ENCODE measurements around the gene DALRD3.
"Not testable (repeated sequence)": the region's sequence is repeated elsewhere in the genome, so short reads cannot be mapped to it uniquely, and the experiment has no call there.

The DALRD3 gene

GRCh38 chr3:49021213-49021812, 2.9 kb upstream of the DALRD3 start:
- DNase-seq, result peak; percentile 97

- peak; percentile 57 for DNase-seq
Measured at GRCh38 chr3:49020330-49021212, 2.2 kb upstream of the DALRD3 start.

- DNase-seq, result no peak
Measured at GRCh38 chr3:49019941-49020329, 1.6 kb upstream of the DALRD3 start.

DNA sequence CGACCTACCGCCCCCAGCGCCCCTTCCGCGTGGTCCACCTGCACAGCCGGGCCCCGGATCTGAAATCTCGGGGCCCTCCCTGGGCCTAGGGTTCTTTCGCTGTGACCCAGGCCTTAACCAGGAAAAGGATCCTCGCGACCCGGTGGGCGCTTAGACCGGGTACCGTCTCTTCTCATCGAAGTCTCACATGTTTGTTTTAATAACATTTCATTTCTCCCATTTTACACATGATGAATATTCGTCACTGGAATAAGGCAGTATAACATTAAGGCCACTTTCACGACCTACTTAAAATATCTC, 277 bp upstream of the DALRD3 start:
- DNase-seq, result no peak

GRCh38 chr3:49017229-49017970, 980 bp downstream of the DALRD3 start:
- peak; percentile 48 for DNase-seq

- DNase-seq, result no peak
Measured at GRCh38 chr3:49016414-49017228, 1.8 kb downstream of the DALRD3 start.

DNA sequence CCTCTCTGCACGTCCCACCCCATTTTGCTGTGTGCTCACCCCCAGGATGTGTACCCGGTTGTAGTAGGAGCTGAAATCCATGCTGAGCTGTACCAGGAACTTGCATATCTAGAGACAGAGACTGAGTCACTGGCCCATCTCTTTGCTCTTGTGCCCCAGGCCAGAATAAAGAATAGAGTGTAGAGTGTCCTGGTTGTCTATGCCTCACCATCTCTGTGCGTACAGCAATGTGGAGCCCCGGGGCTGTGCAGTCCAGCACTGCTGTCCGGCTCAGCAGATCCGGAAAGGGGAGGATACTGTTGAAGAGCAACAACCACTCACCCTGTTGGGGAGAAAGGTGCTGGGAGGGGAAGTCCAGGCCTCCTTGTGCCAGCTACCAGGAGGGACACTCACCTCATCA, 2.6 kb downstream of the DALRD3 start:
- no peak for DNase-seq

GRCh38 chr3:49015072-49015471, 3.3 kb downstream of the DALRD3 start:
- DNase-seq, result no peak

DNA sequence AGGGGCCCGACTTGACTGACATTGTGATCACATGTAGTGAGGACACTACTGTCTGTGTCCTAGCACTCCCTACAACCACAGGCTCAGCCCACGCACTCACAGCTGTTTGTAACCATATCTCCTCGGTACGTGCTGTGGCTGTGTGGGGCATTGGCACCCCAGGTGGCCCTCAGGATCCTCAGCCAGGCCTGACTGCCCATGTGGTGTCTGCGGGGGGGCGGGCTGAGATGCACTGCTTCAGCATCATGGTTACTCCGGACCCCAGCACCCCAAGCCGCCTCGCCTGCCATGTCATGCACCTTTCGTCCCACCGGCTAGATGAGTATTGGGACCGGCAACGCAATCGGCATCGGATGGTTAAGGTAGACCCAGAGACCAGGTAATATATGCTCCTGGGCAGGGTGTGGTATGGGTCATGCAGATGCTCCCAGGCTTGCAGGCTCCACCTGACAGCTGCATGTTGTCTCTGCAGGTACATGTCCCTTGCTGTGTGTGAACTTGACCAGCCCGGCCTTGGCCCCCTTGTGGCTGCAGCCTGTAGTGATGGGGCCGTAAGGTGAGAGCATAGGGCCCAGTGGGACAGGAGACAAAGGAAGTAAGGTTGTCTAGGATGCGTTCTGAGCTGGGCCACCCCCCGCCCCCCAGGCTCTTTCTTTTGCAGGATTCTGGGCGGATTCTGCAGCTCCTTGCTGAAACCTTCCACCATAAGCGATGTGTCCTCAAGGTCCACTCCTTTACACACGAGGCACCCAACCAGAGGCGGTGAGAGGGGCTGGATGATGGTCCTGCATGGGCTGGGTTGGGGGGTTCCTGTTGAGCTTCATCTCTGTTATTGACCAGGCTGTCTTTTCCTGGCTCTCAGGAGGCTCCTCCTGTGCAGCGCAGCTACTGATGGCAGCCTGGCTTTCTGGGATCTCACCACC, 4.4 kb downstream of the DALRD3 start:
- peak; percentile 44 for DNase-seq

GRCh38 chr3:49013113-49013737, 5.2 kb downstream of the DALRD3 start:
- no peak for DNase-seq

- no peak for DNase-seq
Measured at GRCh38 chr3:49012441-49013017, 5.9 kb downstream of the DALRD3 start.

- DNase-seq, result no peak
Measured at GRCh38 chr3:49009396-49009795, 9.0 kb downstream of the DALRD3 start.

DNA sequence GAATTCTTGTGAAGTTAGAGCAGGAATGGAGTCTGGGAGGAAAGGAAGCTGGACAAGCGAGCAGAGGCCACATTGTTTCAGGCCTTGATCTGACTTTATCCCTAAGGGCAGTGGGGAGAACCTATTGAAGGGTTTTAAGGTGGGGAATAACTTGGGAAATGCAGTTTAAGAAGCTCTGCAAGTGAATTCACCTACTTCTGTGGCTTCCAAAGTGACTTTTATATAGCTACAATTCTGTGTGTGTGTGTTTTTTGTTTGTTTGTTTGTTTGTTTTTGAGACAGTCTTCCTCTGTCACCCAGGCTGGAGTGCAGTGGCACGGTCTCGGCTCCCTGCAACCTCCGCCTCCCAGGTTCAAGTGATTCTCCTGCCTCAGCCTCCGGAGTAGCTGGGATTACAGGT, 9.8 kb downstream of the DALRD3 start:
- DNase-seq, result not testable (repeated sequence)

DNA sequence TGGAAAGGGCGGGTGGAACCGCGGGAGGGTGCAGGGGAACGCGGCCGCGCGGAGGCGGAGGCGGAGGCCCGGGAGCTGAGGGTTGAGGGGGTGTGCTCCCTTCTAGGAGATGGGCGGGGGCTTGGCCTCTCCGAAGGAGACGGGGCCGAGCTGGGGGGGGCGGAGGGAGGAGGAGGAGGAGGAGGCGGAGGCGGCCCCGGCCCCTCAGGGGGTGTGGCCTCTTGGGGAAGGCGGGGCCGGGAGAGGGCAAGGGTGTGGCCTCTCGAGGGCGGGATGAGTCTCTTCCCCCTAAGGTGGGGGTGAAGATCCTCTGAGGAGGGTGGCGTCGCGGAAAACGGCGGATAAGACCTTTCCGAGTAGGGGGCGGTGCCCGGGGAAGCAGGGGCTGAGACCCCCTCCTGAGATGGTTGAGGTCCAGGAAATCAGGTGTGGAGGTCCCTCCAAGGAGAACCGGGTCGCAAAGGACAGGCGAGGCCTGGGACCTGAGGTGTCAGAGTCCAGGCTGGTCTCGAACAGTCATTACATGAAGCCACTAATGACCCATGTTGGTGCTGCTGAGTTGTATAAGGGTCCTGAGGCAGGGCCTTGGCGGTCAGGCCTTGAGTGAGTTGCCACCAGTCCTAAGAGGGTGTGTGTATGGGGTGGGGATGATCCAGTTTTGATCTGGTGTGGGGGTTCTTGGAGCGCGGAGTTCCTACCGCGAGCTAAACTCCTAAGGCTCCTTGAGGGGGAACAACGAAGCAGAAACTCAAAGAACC, 10.4 kb downstream of the DALRD3 start:
- peak; percentile 73 for DNase-seq

GRCh38 chr3:49007068-49007770, 11.2 kb downstream of the DALRD3 start, which contains the start of gene WDR6:
Gene WDR6 (plus strand): TSS chr3:49007391. CDS start chr3:49007432, 41 bp downstream.
- peak; percentile 93 for DNase-seq

- peak; percentile 6 for DNase-seq
Measured at GRCh38 chr3:49006408-49007067, 11.8 kb downstream of the DALRD3 start.

GRCh38 chr3:49005998-49006397, 12.4 kb downstream of the DALRD3 start:
- no peak for DNase-seq

- DNase-seq, result no peak
Measured at GRCh38 chr3:49005303-49005680, 13.1 kb downstream of the DALRD3 start.

Data from NCI-H146 (cell line).